ENCODE results near the gene GTF2IRD2.
"Not testable (repeated sequence)": the region's sequence is repeated elsewhere in the genome, so short reads cannot be mapped to it uniquely, and the experiment has no call there.

DNA sequence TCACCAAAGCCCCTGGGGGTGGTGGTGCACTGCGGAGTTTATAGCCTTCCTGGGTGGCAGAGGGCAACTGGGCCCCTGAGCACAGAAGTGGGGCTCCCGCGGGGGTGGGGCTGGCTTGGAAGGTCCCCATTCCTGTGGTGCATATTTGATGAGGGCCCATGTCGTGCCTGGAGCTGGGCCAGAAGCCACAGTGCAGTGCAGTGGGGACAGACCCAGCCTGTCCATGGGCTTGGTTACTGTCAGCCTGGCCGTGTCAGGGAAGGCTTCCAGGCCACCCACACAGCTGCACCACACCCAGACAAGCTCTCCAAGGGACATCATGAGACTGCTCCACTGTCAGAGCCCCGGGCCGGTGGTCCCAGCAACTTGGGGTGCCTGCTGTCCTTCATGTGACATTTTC, 84.9 kb downstream of the GTF2IRD2 start:
- not testable (repeated sequence) for TF ChIP-seq ARNTL (CRISPR knock-in tag; IDR thresholded peaks at IDR 0.05; ENCODE audit: borderline replicate concordance, low read depth); ZNF565 (CRISPR knock-in tag; conservative IDR thresholded peaks at IDR 0.05; ENCODE audit: low read depth); CREB5 (CRISPR knock-in tag; IDR thresholded peaks at IDR 0.05; ENCODE audit: low read depth); PATZ1 (CRISPR knock-in tag; IDR thresholded peaks at IDR 0.05; ENCODE audit: borderline replicate concordance); ESRRG (CRISPR knock-in tag; IDR thresholded peaks at IDR 0.05); TCF4 (CRISPR knock-in tag; IDR thresholded peaks at IDR 0.05; ENCODE audit: borderline replicate concordance); BACH2 (CRISPR knock-in tag; IDR thresholded peaks at IDR 0.05; ENCODE audit: borderline replicate concordance); ZFP3 (CRISPR knock-in tag; IDR thresholded peaks at IDR 0.05); PPARA (CRISPR knock-in tag; IDR thresholded peaks at IDR 0.05; ENCODE audit: borderline replicate concordance)

All from SK-N-SH treated with all-trans-retinoic acid at 6 μM for 48 hours (cell line).